GM12873 (cell line): ENCODE results near the gene TSPEAR.
"Not testable (repeated sequence)": the region's sequence is repeated elsewhere in the genome, so short reads cannot be mapped to it uniquely, and the experiment has no call there.

Source experiments
- CTCF ChIP-seq: IDR thresholded peaks from 2 replicates; pipeline ENCODE4 v1.5.1; 2012; ENCODE audit warnings: low read depth, mild to moderate bottlenecking, moderate library complexity, low read length, control low read depth; ENCODE audit not compliant: insufficient read depth; ENCODE audit errors: missing control alignments

TSPEAR gene

GRCh38 chr21:44603109-44603875 is 108.1 kb downstream of the TSPEAR start:
- TF ChIP-seq CTCF, result no peak

DNA sequence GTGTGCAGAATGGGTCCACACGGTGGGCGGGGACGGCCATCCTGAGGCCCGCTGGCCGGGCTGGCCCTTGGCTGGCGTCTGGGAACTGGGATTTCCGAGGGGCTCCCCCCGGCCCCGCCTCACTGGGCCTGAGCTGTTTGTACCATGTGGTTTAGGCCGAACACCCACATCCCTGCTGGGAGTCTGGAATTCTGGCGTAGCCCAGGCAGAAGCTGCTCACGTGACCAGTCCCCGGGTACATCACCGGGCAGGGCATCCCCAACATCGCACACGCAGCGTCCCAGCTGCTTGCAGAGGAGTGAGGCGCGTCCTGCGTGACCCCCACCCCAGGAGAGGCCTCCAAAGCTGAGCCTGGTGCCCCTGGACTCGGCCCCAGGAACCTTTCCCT is 108.9 kb downstream of the TSPEAR start:
- TF ChIP-seq CTCF, result no peak

- no peak for TF ChIP-seq CTCF
Observed at GRCh38 chr21:44601596-44602462, 109.5 kb downstream of the TSPEAR start.

DNA sequence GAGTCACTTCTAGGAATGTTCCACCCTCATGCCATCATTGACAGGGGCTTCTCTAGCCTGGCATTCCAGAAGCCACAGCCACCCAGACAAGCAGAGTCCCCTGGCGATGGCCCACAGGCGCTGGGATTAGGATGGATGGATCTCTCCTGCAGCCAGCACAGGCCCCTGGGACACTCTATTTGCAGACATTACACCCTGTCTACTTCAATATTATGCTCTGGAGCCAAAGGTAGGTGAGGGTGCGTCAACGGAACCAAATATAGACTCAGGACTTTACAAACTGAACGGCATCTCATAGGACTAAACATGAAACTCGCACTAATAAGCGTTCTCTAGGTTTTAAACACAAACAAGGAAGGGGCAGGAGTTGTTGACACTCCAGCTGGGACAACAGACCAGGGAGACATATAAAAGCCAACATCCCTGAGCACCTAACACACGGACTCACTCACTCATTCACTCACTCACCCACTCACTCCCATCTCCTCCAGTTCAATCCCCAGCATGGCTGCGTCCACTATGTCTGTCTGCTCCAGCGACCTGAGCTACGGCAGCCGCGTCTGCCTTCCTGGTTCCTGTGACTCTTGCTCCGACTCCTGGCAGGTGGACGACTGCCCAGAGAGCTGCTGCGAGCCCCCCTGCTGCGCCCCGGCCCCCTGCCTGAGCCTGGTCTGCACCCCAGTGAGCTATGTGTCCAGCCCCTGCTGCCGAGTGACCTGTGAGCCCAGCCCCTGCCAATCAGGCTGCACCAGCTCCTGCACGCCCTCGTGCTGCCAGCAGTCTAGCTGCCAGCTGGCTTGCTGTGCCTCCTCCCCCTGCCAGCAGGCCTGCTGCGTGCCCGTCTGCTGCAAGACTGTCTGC is 111.0 kb downstream of the TSPEAR start, which contains the start of gene KRTAP10-7:
TSS of gene KRTAP10-7 (plus strand) at position 480 of the 861 bp plus-strand sequence. CDS start at position 505, 25 bp downstream.
- not testable (repeated sequence) for TF ChIP-seq CTCF

DNA sequence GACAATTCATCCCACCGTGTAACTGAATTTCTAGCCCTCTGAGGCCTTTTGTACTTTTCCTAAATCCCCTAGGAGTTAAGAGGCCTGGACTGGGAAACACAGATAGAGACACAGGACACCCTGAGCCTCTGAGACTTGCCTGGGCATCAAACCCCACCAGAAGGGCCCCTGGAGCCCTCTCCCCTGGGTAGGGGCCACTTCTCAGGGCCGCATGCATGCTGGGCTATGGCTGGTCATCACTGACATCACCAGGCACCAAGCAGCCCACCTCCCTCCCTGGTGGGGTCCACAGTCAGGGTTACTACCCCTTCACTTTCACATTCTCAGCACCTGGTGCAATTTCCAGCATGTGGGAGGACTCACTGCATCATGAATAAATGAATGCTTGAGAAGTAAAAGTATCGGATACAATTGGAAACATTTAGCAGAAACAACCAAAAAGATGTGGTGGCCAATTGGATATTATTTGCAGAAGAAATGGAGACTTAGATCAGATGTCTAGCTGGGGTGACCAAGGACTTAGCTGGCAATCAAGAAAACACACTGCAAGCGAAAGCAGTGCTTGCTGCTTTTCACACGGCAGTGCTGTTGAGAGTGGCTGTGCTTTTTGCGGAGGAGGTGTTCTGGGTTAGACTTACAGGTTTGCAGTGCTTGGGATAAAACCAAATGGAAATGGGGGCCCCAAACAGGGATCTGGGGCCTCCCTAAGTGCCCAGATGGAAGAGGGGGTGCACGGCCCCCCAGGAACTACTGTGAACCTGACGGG is 111.9 kb downstream of the TSPEAR start:
- TF ChIP-seq CTCF, result no peak

- TF ChIP-seq CTCF, result no peak
Observed at GRCh38 chr21:44598061-44598460, 113.3 kb downstream of the TSPEAR start.
